GM18499 (cell line): Measurements from ENCODE around the gene FAM185A.
A peak's percentile ranks its signal among the peaks of the same experiment; 100 is the strongest.
"Not testable (repeated sequence)": the region's sequence is repeated elsewhere in the genome, so short reads cannot be mapped to it uniquely, and the experiment has no call there.

Experiments
- ATAC-seq: cut with Tn5 transposase; IDR thresholded peaks from one replicate; pipeline ENCODE4 v1.9.1; 2021; ENCODE audit warnings: moderate number of reproducible peaks; ENCODE audit not compliant: insufficient read depth, unreplicated experiment

FAM185A gene

GRCh38 chr7:102748605-102749444 is at the start of gene FAM185A:
TSS of gene FAM185A (plus strand) at chr7:102748999. CDS start at chr7:102749208, 209 bp downstream.
- ATAC-seq: peak; percentile 97

- ATAC-seq: peak; percentile 62
These were observed 35.6 kb upstream of the FAM185A start for GRCh38 chr7:102713011-102713690.

GRCh38 chr7:102713691-102714080 is 35.1 kb upstream of the FAM185A start:
- peak; percentile 56 for ATAC-seq

GRCh38 chr7:102714774-102715522 is 33.9 kb upstream of the FAM185A start:
- not testable (repeated sequence) for ATAC-seq

- ATAC-seq: peak; percentile 35
These were observed 33.1 kb upstream of the FAM185A start for GRCh38 chr7:102715718-102716117.

GRCh38 chr7:102718491-102718890 is 30.3 kb upstream of the FAM185A start:
- ATAC-seq: not testable (repeated sequence)

- not testable (repeated sequence) for ATAC-seq
These were observed 22.6 kb upstream of the FAM185A start for GRCh38 chr7:102726170-102726569.

- not testable (repeated sequence) for ATAC-seq
These were observed 19.1 kb upstream of the FAM185A start for GRCh38 chr7:102729670-102730069.

- ATAC-seq: not testable (repeated sequence)
These were observed 18.4 kb upstream of the FAM185A start for GRCh38 chr7:102730431-102730830.

GRCh38 chr7:102742002-102742771 is 6.6 kb upstream of the FAM185A start:
- ATAC-seq: not testable (repeated sequence)

GRCh38 chr7:102743861-102744260 is 4.9 kb upstream of the FAM185A start:
- ATAC-seq: not testable (repeated sequence)

- not testable (repeated sequence) for ATAC-seq
These were observed 3.1 kb upstream of the FAM185A start for GRCh38 chr7:102745494-102746288.

GRCh38 chr7:102749445-102749786 is 617 bp downstream of the FAM185A start:
- not testable (repeated sequence) for ATAC-seq

- ATAC-seq: not testable (repeated sequence)
These were observed 9.4 kb downstream of the FAM185A start for GRCh38 chr7:102758227-102758626.

GRCh38 chr7:102759934-102760333 is 11.1 kb downstream of the FAM185A start:
- not testable (repeated sequence) for ATAC-seq

GRCh38 chr7:102761234-102761633 is 12.4 kb downstream of the FAM185A start:
- not testable (repeated sequence) for ATAC-seq

- ATAC-seq: not testable (repeated sequence)
These were observed 14.6 kb downstream of the FAM185A start for GRCh38 chr7:102763295-102763905.

GRCh38 chr7:102769657-102770192 is 20.9 kb downstream of the FAM185A start:
- ATAC-seq: not testable (repeated sequence)
